HUES48 (cell line): ENCODE results near the gene AGO4.
A peak's percentile ranks its signal among the peaks of the same experiment; 100 is the strongest.
"Not testable (repeated sequence)": the region's sequence is repeated elsewhere in the genome, so short reads cannot be mapped to it uniquely, and the experiment has no call there.

Source experiments
- H3K27ac ChIP-seq: one replicate; pipeline ENCODE4 v1.7.0; 2013; ENCODE audit warnings: low read depth, low read length, inconsistent platforms
- H3K27me3 ChIP-seq: 2 replicates; pipeline ENCODE4 v1.6.1; 2013; ENCODE audit warnings: mild to moderate bottlenecking, low read length; ENCODE audit not compliant: control insufficient read depth, insufficient read depth
- H3K36me3 ChIP-seq: 2 replicates; pipeline ENCODE4 v1.6.1; 2013; ENCODE audit warnings: low read length; ENCODE audit not compliant: control insufficient read depth, insufficient read depth
- H3K4me1 ChIP-seq: 2 replicates; pipeline ENCODE4 v1.6.1; 2013; ENCODE audit warnings: mild to moderate bottlenecking, low read length; ENCODE audit not compliant: control insufficient read depth, insufficient read depth
- H3K4me3 ChIP-seq: 2 replicates; pipeline ENCODE4 v1.5.1; 2013; ENCODE audit warnings: mild to moderate bottlenecking, low read depth, low read length
- H3K9ac ChIP-seq: 2 replicates; pipeline ENCODE4 v1.6.1; 2013; ENCODE audit warnings: mild to moderate bottlenecking, low read depth, low read length, moderate library complexity
- H3K9me3 ChIP-seq: 2 replicates; pipeline ENCODE4 v1.6.1; 2013; ENCODE audit warnings: low read length; ENCODE audit not compliant: control insufficient read depth, insufficient read depth

Gene AGO4

DNA sequence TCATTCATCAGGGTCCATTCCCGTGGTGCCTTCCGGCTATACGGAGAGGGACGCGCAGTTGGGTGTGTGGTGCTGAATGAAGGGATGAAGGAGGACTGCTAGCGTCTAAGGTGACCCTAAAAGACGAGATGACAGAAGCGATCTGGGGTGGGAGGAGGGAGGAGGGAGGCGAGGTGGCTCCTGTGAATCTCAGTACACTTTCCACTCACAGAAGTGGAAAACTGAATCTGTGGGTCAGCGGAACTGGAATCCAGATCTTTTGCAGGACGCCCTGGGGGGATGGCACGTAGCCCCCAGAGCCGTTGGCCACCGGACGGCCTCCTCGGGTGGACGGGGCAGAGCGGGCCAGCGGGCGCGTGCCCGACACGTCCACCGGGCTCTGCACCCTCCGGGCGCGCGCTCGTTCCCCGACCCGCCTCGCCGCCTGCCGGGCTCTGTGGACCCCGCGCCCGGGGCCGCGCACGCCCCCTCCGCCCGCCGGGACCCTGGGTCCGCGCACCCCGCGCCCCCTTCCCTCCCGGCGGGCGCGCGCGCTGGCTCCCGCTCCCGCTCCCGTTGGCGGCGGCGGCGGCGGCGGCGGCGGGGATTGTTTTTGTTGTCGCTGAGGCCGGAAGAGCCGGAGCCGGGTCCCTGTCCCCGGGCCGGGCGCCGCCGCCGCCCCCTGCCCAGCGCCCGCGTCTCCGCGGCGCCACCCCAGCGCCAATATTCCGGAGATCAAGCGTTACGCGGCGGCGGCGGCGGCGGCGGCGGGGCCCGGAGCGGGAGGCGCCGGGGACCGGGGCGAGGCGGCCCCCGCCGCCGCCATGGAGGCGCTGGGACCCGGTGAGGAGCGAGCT lies at the start of gene AGO4:
Gene AGO4 (plus strand): TSS at position 403 of the 836 bp plus-strand sequence. CDS start 401 bp downstream, at position 804.
- Histone ChIP-seq H3K27me3 (no peaks in the 10 kb centered on the region), H3K27ac (peak within 1 kb of the TSS; percentile 51), H3K36me3 (no peaks in the 10 kb centered on the region), H3K9me3 (no peaks in the 10 kb centered on the region), H3K4me1 (peaks cover 10% of the 10 kb centered on the region; the same call in 1 of the 2 replicates), H3K9ac (peak within 1 kb of the TSS; percentile 15; the same call in 1 of the 2 replicates), H3K4me3 (peak within 1 kb of the TSS; percentile 88)

DNA sequence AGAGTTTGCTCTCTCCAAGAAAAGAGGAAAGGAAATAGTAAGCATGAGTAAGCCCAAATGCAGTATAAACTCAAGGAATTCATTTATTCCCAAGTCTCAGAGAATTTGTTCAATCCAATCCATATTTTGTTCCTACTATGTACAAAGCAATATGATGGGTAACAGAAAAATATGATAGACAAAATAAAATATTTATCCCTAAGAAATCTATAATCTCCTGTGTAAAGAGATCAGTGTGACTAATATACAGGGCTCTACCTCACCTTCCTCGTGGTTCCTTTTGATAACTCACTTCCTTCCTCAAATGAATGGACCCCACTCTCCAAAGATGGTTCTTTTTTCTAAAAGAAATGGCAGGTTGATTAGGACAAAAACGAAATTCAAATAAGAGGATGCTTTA lies 45.7 kb upstream of the AGO4 start:
- H3K4me1 ChIP-seq: no peaks in the 10 kb centered on the region

DNA sequence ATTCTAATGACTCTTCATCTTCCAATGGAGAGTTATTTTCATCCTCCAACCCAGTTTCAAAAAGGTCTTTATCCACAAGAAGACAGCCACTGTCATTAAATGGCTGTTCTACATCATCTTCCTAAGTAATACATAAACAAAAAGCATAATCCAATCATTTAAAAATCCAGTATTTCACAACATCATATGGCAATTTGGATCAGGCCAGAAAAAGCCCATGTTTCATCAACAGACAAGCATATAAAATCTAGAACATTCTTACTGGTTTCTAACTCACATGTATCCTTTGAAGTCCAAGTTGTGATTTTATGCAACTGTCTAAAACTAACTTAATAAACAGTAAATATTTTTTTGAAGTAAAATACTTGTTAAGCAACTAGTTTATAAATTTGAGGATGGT lies 44.6 kb upstream of the AGO4 start:
- Histone ChIP-seq H3K4me1 (no peaks in the 10 kb centered on the region), H3K27me3 (no peaks in the 10 kb centered on the region), H3K9ac (no peak overlapping the region), H3K9me3 (no peaks in the 10 kb centered on the region), H3K27ac (no peak overlapping the region), H3K4me3 (no peak overlapping the region), H3K36me3 (peaks cover 78% of the 10 kb centered on the region)

More for the DNA sequence above, 45.7 kb upstream of the AGO4 start:
- no peaks in the 10 kb centered on the region for H3K9me3 ChIP-seq
- H3K4me3 ChIP-seq: no peak overlapping the region
- H3K36me3 ChIP-seq: peaks cover 80% of the 10 kb centered on the region
- H3K27me3 ChIP-seq: no peaks in the 10 kb centered on the region
- no peak overlapping the region for H3K27ac ChIP-seq
- no peak overlapping the region for H3K9ac ChIP-seq

DNA sequence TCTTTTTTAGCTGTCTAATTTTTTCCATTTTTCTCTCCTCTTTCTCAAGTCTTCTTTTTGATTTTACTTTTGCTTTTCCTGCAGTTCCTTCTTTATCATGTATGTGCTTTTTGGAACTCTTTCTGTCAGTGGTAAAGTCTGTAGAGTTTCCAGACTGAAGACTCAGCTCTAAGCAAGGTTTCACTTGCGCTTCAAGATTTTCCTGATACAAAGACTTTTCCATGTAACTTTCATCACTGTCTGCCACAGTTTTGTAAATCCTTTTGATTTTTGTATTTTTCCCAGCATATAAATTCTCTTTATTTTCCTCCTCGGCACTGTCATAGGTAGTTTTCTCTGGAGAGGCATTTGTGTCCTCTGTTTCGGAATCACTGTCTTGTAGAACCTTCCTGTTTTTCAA lies 43.5 kb upstream of the AGO4 start:
- Histone ChIP-seq H3K4me3 (no peak overlapping the region), H3K27me3 (no peaks in the 10 kb centered on the region), H3K4me1 (0 out of 2 replicates have a peak, but pooled peaks cover 2% of the 10 kb centered on the region), H3K9me3 (no peaks in the 10 kb centered on the region), H3K36me3 (peaks cover 69% of the 10 kb centered on the region), H3K9ac (no peak overlapping the region), H3K27ac (no peak overlapping the region)

DNA sequence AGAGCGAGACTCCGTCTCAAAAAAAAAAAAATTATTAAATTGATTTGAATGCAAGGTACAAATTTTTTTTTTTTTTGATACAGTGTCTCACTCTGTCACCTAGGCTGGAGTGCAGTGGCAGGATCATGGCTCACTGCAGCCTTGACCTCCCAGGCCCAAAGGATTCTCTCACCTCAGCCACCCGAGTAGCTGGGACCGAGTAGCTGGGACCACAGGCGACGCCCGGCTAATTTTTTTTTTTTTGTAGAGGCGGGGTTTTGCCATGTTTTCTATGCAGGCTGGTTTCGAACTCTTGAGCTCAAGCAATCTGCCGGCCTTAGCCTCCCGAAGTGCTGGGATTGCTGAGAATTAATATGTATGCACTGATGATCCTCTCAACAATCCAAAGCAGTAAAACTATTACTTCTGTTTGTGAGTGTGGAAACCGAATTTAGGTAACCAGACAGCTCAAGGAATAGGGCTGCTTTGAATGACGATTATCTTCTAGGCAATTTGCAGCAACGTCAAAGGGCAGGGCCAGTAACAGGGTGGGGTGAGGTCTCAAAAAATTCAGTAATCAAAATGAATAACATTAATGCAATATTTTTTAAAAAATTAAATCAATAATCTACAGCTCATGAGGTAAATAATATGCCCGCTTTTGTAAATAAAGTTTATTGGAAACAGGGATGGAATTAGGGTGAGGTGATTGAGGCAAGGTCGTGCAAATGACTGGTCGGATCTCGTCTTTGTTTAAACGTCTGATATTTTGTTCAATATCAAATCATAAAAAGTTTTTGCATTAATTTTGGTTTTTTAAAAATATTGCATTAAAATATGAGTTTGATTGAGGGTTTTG lies 39.2 kb upstream of the AGO4 start:
- H3K27ac ChIP-seq: peak overlapping the region; percentile 96
- H3K4me3 ChIP-seq: peak overlapping the region; percentile 94

DNA sequence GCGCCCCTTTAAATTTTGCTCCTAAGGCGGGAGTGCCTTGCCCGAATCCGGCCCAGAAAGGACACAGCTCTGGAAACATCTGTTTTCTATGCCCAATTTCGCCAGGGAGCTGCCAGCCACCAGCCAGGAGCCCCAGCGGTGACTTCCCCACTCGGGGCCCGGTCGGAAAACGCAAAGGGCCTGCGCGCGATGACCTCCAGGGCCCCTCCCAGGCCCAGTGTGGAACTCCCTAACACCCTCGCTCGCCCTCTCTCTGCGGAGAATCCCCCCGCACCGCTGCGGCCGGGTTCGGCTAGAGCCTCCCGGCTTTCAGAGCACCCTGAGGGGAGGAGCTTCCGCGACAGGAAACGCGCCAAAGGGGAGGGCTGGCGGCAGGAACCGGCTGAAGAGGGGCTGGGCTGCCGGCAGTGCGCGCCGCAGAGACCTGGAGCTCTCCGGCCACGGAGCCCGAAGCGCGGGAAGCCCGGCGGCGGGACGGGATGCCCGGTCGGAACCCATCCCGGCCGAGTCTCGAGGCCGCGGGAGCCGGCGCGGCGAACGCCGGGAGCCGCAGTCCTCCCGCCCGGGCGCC lies 38.5 kb upstream of the AGO4 start:
- H3K9ac ChIP-seq: peak overlapping the region; percentile 89
- 0 out of 2 replicates have a peak, but pooled peaks cover 2% of the 10 kb centered on the region for H3K4me1 ChIP-seq
- H3K27me3 ChIP-seq: no peaks in the 10 kb centered on the region
- peak overlapping the region; percentile 96 for H3K27ac ChIP-seq
- H3K36me3 ChIP-seq: peaks cover 21% of the 10 kb centered on the region
- H3K4me3 ChIP-seq: peak overlapping the region; percentile 94
- no peaks in the 10 kb centered on the region for H3K9me3 ChIP-seq

More for the DNA sequence above, 39.2 kb upstream of the AGO4 start:
- Histone ChIP-seq H3K9ac (peak overlapping the region; percentile 89), H3K9me3 (no peaks in the 10 kb centered on the region), H3K4me1 (0 out of 2 replicates have a peak, but pooled peaks cover 2% of the 10 kb centered on the region), H3K36me3 (peaks cover 28% of the 10 kb centered on the region), H3K27me3 (no peaks in the 10 kb centered on the region)

DNA sequence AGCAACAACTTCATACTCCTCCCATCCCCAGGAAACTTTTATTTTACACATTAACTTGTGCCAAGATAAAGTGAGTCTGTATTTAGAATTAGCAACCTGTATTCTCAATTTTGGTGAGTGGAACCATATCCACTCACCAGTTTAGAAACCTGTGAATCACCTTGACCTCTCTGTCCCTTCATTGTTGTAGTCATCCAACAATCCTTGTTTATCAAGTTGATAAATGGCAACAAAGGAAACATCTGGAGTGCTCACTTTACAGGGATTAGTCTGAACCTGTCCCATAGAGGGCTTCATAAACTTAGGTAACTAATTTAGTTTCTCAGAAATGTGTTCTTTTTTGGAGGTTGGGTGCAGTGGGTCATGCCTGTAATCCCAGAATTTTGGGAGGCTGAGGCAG lies 34.1 kb upstream of the AGO4 start:
- H3K9ac ChIP-seq: no peak overlapping the region
- H3K4me1 ChIP-seq: no peaks in the 10 kb centered on the region
- H3K9me3 ChIP-seq: no peaks in the 10 kb centered on the region
- no peaks in the 10 kb centered on the region for H3K36me3 ChIP-seq
- H3K27ac ChIP-seq: no peak overlapping the region
- H3K27me3 ChIP-seq: no peaks in the 10 kb centered on the region
- no peak overlapping the region for H3K4me3 ChIP-seq

DNA sequence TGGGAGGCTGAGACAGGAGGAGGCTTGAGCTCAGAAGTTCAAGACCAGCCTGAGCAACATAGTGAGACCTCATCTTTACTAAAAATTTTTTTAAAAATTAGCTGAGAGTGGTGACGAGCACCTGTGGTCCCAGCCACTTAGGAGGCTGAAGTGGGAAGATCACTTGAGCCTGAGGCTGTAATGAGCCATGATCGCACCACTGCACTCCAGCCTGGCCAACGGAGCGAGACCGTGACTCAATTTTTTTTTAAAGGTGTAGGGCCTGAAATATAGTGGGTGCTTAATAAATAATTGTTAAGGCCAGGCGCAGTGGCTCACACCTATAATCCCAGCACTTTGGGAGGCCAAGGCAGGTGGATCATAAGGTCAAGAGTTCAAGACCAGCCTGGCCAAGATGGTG lies 31.6 kb upstream of the AGO4 start:
- H3K9me3 ChIP-seq, H3K27ac ChIP-seq, H3K4me3 ChIP-seq, H3K9ac ChIP-seq, H3K36me3 ChIP-seq, H3K27me3 ChIP-seq, H3K4me1 ChIP-seq: not testable (repeated sequence)

DNA sequence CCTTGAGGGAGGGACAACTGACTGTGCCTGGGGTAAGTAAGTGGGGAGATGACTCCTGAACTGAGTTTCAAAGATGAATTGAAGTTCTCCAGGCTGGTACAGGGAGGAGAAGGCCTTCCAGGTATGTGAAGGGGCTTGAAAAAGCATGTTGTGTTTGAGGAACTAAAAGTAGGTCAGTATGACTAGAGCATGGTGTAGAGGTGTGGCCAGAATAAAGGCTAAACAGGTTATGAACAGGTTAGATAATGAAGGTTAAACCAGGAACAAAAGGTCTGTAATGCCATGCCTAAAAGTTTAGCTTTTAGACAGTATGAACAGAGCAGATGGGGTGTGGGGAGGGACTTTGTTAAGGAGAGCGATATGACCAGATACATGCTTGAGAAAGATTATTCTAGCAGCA lies 30.7 kb upstream of the AGO4 start:
- no peak overlapping the region for H3K4me3 ChIP-seq
- no peak overlapping the region for H3K9ac ChIP-seq
- H3K9me3 ChIP-seq: no peaks in the 10 kb centered on the region
- H3K27ac ChIP-seq: no peak overlapping the region
- no peaks in the 10 kb centered on the region for H3K4me1 ChIP-seq
- H3K36me3 ChIP-seq: no peaks in the 10 kb centered on the region
- H3K27me3 ChIP-seq: no peaks in the 10 kb centered on the region

DNA sequence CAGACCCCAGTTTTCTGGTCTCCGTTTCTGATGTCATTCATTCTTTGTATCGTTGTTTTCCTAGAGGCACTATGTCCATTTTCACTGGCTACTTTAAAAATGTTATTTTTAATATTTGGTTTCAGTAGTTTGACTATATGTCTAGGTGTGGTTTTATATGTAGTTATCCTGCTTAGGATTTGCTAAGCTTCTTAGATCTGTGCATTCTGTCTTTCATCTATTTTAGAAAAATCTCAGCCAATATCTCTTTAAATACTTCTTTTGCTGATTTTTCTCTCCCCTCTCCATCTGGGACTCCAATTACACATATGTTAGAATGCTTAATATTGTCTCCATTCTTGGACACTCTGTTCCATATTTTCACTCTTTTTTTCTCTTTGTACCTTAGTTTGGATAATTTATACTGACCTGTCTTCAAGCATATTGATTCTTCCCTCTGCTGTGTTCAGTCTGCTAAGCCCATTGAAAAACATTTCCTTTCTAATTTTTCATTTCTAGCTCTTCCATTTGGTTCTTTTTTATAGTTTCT lies 24.7 kb upstream of the AGO4 start:
- Histone ChIP-seq H3K4me3 (no peak overlapping the region), H3K27me3 (no peaks in the 10 kb centered on the region), H3K9me3 (no peaks in the 10 kb centered on the region), H3K4me1 (no peaks in the 10 kb centered on the region), H3K36me3 (no peaks in the 10 kb centered on the region), H3K27ac (no peak overlapping the region), H3K9ac (no peak overlapping the region)
